Fibroblast of peridontal ligament (primary cell): Measurements from ENCODE around the gene PRDM15.
A peak's percentile ranks its signal among the peaks of the same experiment; 100 is the strongest.

Experiments used
- DNase-seq: peaks from one replicate; pipeline ENCODE4 v3.0.0-alpha.2; 2010; ENCODE audit errors: extremely low read depth

PRDM15 gene

GRCh38 chr21:41764558-41765419 lies 114.4 kb downstream of the PRDM15 start:
- DNase-seq, result no peak

GRCh38 chr21:41763996-41764395 lies 115.1 kb downstream of the PRDM15 start:
- no peak for DNase-seq

- DNase-seq, result no peak
Measured at GRCh38 chr21:41763398-41763931, 115.7 kb downstream of the PRDM15 start.

GRCh38 chr21:41762753-41763152 lies 116.4 kb downstream of the PRDM15 start:
- no peak for DNase-seq

- no peak for DNase-seq
Measured at GRCh38 chr21:41761934-41762635, 117.1 kb downstream of the PRDM15 start.

GRCh38 chr21:41761211-41761933 lies 117.8 kb downstream of the PRDM15 start:
- DNase-seq, result no peak

GRCh38 chr21:41760411-41760810 lies 118.7 kb downstream of the PRDM15 start:
- no peak for DNase-seq

GRCh38 chr21:41759926-41760325 lies 119.2 kb downstream of the PRDM15 start:
- no peak for DNase-seq

GRCh38 chr21:41759214-41759840 lies 119.8 kb downstream of the PRDM15 start:
- DNase-seq, result no peak

- DNase-seq, result peak; percentile 16
Measured at GRCh38 chr21:41758550-41758949, 120.6 kb downstream of the PRDM15 start.

GRCh38 chr21:41755934-41756773 lies 123.0 kb downstream of the PRDM15 start:
- DNase-seq, result no peak

- DNase-seq, result no peak
Measured at GRCh38 chr21:41755258-41755933, 123.7 kb downstream of the PRDM15 start.

- DNase-seq, result no peak
Measured at GRCh38 chr21:41754479-41754891, 124.7 kb downstream of the PRDM15 start.

GRCh38 chr21:41753006-41753898 lies 125.9 kb downstream of the PRDM15 start:
- DNase-seq, result no peak

- peak; percentile 42 for DNase-seq
Measured at GRCh38 chr21:41752231-41752681, 126.9 kb downstream of the PRDM15 start.

GRCh38 chr21:41751611-41752011 lies 127.5 kb downstream of the PRDM15 start:
- DNase-seq, result no peak

- peak; percentile 15 for DNase-seq
Measured at GRCh38 chr21:41750532-41751151, 128.5 kb downstream of the PRDM15 start.

GRCh38 chr21:41750051-41750450 lies 129.1 kb downstream of the PRDM15 start:
- DNase-seq, result no peak

- no peak for DNase-seq
Measured at GRCh38 chr21:41749286-41749685, 129.9 kb downstream of the PRDM15 start.
